A549 treated with Hydrocortisone at 1 μM for 4 hours (cell line): ENCODE results near the gene OR10G4. TPM values are rescaled to one million over a fixed set of nuclear protein-coding genes. Genes with fewer than 3 reads are reported as not detected.

Experiments used
- total RNA-seq: library from RNA; stranded (reverse); fragments of 200-300 nt; extraction: Qiagen RNA extraction; gene quantifications from 5 replicates; pipeline ENCODE4 v1.2.3, GENCODE V29; 2022

OR10G4 gene
- total RNA-seq = not detected in 5 replicates

GRCh38 chr11:124012697-124013096, at the start of gene OR10G4:
Gene OR10G4 (plus strand): TSS chr11:124012997. CDS start chr11:124015575, 2,578 bp downstream.

GRCh38 chr11:123977731-123978347, 35.0 kb upstream of the OR10G4 start, which contains the start of gene OR10S1:
Gene OR10S1 (minus strand): TSS chr11:123977781. CDS start chr11:123977664, 117 bp downstream.

GRCh38 chr11:123995119-123995518, 17.7 kb upstream of the OR10G4 start, which contains the start of gene OR10G6:
Gene OR10G6 (minus strand): TSS chr11:123995161. CDS start chr11:123995161, 0 bp downstream.

GRCh38 chr11:124026498-124026897, 13.7 kb downstream of the OR10G4 start, which contains the start of gene OR10G8:
Gene OR10G8 (plus strand): TSS chr11:124026798. CDS start chr11:124029623, 2,825 bp downstream.

GRCh38 chr11:124041254-124041653, 28.5 kb downstream of the OR10G4 start, which contains the start of gene OR10G7:
Gene OR10G7 (minus strand): TSS chr11:124041325. CDS start chr11:124039001, 2,324 bp downstream.

Other genes starting within 250 kb of the OR10G4 start
- gene OR6M1, start 206.6 kb upstream of the OR10G4 start, total RNA-seq = not detected in 5 replicates
- gene TMEM225, start 127.3 kb upstream of the OR10G4 start, total RNA-seq = not detected in 5 replicates
- not detected in 5 replicates for gene OR8D4, start 110.8 kb upstream of the OR10G4 start, total RNA-seq
- gene OR4D5, start 73.4 kb upstream of the OR10G4 start, total RNA-seq = not detected in 5 replicates
- not detected in 5 replicates for gene OR6T1, start 69.2 kb upstream of the OR10G4 start, total RNA-seq
- not detected in 5 replicates for gene OR10S1, start 35.2 kb upstream of the OR10G4 start, total RNA-seq
- gene OR10G6, start 17.8 kb upstream of the OR10G4 start, total RNA-seq = not detected in 5 replicates
- gene OR10G9, start 10.0 kb downstream of the OR10G4 start, total RNA-seq = not detected in 5 replicates
- gene OR10G8, start 13.8 kb downstream of the OR10G4 start, total RNA-seq = not detected in 5 replicates
- not detected in 5 replicates for gene OR10G7, start 28.3 kb downstream of the OR10G4 start, total RNA-seq
- 0.09 to 0.28 TPM (median 0.24 TPM) in 5 replicates for gene VWA5A, start 102.5 kb downstream of the OR10G4 start, total RNA-seq
- gene OR10D3, start 170.3 kb downstream of the OR10G4 start, total RNA-seq = not detected in 5 replicates
- gene OR8G1, start 228.1 kb downstream of the OR10G4 start, total RNA-seq = not detected in 5 replicates
- gene OR8G5, start 243.4 kb downstream of the OR10G4 start, total RNA-seq = not detected in 5 replicates